Stimulated activated CD8-positive, alpha-beta memory T cell treated with anti-CD3 and anti-CD28 coated beads, Interleukin-15, amount 100 ng/mL, for 24 hours (primary cell): Measurements from ENCODE around the gene THADA.
"Not testable (repeated sequence)": the region's sequence is repeated elsewhere in the genome, so short reads cannot be mapped to it uniquely, and the experiment has no call there.

ENCODE experiments used
- DNase-seq: peaks from one replicate; pipeline ENCODE4 v3.0.0-alpha.2; 2020; ENCODE audit warnings: low read depth

Gene THADA

DNA sequence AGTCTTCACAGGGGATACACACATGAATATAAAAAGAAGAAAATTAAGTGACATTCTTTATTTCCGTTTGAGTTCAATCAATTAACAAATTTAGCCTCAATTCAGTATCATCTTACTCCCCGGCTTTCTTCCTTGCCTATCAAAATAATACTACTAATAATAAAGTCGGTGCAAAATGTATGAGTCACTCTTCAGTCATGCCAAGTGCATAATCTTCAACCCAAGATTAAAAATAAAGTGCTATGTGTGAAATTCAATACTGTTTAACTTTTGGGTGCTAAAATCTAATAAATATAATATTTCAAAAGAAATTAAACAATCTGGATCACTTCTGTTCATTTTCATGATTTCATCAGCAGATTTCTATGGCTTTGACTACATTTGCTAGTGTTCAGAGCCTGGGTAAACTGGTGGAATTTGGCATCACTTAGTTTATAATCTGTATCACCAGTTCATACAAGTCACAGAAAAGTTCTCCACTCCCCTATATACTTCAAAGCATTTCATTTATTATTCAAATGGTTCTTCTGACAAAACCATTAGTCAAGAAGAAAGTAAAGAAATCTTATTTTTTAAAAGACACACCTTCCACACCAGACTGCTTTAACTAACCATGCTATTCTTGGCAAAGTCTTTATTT, 183.6 kb downstream of the THADA start:
- DNase-seq, result no peak

DNA sequence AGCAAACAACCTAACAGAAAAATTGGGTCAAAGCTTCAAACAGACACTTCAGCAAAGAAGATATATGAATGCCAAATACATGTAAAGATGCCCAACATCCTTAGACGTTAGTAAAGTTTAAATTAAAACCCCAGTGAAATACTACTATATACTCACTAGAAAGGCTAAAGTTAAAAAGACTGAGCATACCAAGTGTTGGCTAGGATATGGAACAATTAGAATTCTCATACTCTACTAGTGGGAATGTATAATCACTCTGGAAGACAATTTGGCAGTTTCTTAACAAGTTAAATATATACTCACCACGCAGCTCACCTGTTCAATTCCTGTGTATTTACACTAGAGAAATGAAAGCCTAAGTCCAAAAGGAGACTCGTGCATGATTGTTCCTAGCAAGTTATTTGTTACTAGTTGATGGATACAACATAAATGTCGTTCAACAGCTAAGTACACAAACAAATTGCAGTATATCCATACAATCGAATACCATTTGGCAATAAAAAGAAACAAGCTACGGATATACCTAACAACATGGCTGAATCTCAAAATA, 185.7 kb downstream of the THADA start:
- DNase-seq, result no peak

DNA sequence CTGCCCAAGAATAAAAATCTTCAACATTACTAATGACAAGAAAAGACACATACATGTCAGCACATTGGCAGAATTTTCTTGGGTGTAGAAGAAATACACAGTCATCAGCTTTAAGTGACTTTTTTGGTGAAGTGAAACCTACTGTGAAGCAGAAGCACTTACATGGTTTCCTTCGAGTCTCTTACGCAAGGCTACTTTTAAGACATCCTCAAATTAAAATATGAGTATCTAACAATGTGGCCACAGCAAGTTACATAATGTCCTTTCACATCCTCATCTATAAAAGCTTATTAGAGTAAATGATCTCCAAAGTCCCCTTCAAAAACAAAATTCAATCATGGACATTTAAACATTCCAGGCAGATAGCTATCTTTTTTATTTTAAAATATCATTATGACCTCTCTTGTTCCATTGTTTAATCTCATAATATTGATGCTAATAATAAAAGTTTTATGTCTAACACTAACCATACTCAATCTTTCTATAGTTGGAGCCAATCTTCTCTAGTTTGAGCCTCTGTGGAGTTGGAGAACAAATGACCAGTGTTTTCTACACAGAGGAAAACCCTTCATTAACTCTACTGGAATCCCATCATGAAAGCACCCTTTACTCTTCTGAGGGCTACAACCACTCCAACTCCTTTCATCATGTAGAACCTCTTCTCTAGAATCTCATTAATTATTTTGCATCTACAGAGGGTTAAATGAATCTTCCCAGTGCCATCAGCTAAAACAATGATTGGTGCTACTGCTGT, 187.3 kb downstream of the THADA start:
- no peak for DNase-seq

DNA sequence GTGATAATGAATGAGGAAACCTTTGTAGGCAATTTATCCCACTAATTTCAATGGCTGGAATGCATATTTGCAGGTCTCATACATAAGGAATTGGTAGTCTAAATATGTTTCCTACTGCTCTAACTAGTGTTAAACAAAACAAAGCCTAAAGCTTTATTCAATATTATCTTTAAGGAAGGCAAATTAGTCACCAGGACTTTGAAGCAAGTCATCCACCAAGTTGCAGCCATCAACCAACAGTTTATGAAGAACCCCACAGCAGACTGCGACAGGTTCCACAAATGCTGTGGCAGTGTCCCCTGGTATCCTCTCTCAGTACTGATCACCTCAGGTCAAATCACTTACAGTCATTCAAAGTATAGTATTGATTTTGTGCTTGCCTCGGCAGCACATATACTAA, 187.9 kb downstream of the THADA start:
- DNase-seq, result no peak

DNA sequence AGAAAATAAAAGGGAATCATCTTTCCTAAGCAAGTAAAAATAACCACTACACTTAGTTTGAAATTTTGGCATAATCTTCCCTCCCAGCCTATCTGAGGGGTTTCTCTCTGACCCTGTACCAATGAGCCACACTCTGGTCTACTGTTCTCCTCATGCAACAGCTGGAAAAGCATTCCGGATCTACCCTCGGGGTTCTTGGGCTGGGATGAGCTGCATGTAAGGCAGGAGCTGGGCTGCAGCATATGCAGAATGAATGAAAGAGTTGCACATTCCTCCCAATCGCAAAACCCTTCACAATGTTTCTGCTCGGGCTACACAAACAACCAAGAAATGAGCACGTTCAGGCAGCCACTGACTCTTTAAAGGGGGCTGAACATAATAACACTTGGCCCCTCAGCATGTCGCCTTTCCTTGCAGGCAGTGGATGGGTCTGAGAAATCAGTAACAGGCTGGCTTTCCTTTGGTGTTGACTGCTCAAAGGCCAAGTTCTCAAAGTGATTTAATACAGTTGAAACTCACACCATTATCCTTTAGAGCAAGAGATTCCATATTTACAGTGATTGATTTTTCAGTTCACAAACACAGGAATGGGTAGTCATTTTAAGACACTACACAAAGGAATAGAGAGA, 189.1 kb downstream of the THADA start:
- no peak for DNase-seq

DNA sequence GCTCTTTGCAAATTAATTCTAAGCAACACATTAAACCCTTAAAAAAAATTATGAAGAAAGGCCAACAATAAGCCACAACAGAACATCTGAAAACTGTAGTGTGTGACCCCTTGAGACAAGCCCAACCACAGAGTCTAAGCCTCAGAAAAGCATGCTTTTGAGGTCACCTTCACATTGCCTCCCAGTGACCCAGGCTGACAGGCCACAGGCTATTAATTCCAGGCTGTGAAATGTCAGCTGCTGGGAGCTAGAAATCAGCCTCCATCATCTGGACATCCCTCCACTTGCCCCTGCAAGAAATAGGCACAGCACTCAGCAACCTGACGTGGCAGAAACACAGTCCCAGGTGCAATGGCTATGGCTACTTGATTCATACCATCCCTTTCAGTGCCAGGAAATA, 190.0 kb downstream of the THADA start:
- no peak for DNase-seq

DNA sequence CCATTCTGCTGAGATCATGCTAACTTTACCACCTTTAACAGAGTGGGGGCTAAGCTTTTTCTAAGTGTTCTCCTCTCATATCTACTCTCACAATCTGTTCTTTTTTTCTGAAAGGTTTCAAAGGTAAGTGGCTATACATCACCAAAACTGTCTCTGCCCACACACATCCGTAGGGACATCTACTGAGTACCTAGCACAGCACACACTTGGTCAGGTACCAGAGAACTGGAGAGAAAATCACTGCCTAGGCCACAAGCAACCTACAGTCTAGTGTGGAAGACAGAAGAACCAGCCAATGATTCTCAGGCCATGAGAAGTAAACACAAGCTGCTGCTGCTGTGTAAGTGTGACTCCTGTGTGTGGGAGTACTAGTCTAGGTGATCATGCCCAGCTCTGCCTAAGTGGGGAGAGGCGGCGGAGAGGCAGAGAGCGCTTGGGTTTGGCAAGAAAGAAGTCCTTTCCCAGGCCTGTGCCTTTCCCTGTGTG, 193.3 kb downstream of the THADA start:
- DNase-seq, result no peak

DNA sequence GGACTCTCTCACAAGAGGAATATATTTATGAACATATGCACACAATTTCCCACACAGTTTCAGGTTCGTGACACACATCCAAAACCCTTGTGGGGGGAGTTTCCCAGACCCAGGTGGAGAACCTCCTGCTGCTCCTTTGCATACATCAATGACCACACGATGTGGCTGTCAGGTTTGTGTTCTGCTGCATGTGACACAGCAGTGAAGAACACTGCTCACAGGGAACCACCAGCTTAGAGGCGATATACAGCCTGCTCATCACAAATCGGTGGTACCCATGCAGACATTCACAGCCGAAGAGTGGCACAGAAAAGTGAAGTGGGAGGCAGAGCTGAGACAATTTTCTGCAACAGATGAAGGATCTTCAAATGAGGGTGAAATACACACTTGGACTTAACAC, 193.8 kb downstream of the THADA start:
- DNase-seq, result no peak

DNA sequence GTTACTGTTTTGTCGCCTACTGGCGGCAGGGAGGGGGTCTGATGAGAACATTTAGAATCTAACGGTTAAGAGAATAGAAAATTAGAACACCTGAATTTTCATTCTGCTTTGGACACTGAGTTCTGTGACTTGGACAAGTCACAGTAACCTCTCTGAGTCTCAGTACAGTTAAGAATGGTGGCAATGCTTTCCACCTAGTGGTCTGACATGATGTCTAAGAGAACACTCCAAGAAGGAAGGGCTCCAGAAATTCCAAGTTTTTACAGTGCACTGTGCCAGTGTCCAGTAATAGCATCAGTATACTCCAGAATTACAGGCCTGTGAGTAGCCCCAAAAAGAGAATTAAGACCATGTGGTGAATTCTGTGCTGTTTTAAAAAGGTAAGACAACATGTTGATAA, 195.3 kb downstream of the THADA start:
- DNase-seq, result no peak

DNA sequence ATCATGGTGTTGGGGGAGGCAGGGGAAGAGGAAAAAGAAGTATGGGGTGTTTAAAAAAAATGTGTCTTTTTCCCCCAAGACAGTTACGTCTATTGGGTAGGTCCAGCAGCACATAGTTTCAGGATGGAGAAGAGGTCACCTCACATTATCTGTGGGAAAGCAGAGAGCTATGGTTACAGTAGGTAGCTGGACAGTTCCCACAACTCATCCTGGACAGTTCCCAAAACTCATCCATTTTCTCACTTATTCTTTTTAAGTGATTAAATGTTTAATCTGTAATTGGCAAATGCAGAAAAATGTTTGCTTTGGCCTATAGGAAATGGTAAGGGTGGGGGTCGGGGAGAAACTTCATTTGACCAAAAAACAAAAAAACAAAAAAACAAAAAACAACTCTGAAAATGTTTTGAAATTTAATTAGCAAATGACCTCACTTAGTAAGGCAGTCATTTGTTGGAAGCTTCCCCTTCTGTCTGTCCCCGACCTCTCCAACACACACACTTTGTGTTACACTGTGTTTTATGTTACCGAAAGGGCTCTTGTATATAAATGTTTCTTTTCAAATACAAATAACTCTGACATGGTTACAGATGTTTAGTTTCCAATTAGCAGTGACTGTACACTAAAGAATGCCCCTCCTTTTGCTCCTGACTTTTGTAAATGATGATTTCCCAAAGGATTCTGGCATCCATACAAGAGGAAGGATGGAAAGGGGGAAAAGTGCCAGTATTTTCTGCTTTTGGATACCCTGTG, 196.1 kb downstream of the THADA start:
- DNase-seq, result no peak

DNA sequence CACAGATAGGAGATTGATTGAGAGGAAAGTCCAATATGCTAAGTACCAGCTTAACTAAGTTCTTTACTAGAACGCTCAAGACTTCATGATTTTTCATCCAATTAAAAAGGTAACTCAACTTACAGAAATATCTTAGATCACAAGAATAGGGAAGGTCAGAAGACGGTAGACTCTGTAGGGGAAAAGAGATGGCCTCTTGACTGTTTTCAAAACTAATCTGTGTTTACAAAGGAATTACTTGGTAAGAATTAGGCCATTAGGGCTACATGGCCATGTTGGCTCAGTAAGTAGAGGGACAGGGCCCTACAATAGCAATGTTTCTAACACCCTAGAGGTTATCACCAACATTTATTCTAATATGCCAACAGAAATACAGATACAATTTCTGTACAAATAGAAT, 196.7 kb downstream of the THADA start:
- no peak for DNase-seq

DNA sequence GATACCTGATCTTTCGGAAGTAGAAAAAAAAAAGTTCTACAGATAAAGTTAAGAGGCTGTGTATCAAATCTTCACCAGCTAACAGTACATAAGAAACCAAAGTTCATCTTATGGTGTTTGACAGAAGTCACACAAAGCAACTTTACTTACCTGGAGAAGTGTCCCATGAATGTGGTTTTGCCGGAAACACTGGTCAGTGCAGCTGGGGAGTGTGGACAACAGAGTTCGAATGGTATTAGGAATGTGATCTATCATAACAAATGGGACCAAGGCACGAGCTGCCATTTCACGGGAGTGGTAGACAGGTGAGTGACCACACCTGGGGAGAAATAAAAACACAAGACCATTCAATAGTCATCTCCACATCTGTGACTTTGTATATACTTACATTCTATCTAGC, 198.0 kb downstream of the THADA start:
- no peak for DNase-seq

DNA sequence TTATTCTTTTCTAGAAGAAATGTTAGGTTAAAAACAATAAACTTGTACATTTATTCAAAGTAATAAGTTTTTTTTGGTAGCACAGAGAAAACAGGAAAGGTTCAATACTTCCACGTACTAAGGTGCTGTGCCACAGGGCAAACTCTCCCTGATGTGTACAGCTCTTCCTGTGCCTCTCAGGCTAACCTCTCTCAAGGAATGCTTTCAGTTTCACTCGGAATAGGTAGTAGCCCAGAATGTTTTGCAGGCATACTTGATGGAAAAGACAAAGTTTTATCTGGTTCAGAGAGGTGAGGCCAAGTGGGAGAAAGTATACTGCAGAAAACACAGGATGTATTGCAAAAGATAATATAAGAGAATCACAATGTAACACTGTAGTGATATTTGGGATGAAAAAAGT, 198.4 kb downstream of the THADA start:
- DNase-seq, result no peak

DNA sequence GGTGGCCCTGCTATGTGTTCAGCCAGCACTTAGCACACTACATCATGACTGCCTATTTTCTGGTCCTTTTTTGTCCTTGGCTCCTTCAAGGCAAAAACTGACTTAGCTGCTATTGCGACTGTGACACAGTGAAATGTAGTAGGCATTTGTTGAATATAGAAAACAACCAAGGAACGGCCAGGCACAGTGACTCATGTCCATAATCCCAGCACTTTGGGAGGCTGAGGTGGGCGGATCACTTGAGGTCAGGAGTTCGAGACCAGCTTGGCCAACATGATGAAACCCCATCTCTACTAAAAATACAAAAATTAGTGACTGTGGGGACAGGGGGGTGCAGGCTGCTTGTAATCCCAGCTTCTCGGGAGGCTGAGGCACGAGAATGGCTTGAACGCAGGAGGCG, 199.5 kb downstream of the THADA start:
- DNase-seq, result not testable (repeated sequence)

DNA sequence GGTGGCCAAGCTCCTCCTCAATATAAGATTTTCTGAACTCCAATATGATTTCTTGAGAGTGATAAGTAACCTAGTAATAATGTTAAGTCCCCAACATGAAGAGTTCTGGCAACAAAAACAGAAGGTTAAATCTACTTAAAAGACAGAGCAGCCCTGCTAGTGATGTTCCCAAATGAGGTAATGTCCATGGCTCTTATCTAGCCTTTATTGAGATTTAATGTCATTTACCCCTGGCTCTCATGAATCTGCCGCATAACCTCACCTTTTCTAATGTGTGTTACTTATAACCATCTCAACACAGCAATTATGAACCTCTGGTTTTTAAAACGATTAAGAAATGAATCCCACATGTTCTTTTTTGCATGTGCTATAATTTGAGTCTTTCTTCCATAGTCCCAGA, 201.9 kb downstream of the THADA start:
- no peak for DNase-seq

DNA sequence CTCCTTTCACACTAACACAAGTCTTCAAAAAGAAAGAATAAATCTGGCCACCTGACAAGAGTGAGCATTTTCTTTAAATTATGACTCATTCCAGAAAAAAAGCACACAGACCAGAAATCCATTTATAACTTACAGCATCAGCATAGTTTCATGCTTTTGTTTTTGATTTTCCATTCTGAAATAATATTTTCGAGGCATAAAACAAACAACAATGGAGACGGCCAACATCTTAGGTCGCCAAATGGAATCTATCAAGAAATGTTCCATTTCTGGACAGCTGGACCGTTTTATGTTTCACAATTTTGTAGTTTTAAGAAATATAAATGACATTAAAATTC, 204.0 kb downstream of the THADA start:
- DNase-seq, result no peak

DNA sequence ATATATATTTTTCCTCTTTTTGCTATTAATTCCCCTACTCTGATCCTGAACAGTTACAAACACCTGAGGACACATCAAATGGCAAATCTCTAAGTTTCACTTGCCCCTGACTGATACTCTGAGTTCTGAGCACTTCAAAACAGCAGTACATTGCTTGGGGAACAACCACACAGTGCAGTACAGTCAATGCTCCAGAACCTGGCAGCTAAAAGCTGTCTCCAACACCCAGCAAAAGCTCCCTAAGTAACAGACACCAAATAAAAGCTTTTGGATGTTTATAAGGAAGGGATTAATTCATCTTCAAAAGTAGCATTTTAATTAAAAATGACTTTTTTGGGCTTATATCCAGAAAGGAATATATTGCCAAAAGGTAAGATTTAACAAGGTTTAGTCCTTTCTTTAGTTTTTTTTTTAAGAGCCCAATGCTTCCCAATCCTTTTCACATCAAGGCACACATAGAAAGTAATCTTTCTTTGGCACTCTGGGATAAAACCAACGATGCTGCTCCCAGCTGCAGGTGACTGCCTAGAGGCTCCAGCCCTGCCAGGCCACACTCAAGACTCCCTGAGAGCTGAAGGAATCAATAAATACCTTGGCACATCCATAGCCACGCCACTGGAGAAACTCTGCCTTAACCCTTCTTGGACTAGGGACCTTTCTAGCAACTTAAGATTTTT, 204.5 kb downstream of the THADA start:
- no peak for DNase-seq

DNA sequence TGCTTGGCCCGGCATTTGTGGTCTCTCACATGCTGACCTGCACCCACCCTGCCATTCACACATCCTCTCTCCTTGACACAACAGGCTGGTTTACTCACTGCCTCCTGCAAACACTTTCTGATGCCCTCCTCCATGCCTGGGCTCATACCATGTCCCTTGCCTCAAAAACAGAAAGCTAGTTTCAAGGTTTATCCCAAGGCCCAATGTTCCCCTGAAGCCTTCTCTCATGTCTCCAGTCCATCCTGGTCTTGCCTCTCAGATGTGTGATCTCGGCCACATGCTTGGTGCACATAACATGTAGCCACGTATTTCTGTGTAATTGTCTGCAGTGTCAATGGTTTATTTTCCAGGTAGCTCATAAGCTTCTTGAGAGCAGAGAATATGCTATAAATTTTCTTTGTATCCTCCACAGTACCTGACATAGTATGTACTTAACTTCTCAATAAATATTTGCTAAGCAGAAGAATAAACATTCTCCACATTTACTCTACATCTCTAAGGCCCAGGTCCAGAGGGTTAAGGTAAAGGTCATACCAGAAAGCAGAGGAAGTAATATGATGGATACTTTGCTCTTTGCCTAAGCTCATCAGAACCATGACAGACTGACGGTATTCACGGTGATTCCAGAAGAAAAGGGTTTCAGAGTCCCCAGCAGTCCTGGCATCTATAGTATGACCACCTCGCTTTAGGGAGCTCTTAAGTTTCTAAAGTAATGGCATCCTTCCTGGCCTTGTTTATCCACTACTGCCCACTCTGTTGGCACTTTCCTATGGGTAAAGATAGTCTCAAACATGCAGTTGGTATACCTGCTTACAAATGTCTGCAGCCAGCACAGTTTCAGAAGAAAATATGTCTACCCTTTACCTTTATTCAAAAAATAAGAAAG, 206.0 kb downstream of the THADA start:
- no peak for DNase-seq

DNA sequence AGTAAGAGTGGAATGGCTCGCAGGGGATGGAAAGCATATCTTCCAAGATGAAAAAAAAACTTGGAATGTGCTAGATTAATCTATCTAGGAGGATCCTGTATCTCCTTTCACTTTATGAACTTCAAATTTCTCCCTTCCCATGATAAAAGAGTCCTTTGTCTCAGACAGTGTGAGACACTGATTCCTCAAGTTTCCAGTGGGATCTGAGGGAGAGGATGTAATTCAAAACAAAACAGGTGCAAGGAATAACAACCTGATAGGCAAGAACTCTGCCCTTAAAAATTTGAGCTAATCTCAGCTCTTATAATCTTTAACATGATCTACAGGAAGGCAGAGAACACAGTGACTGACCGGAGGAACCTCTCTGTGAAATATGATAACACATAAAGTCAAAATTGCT, 207.5 kb downstream of the THADA start:
- no peak for DNase-seq

DNA sequence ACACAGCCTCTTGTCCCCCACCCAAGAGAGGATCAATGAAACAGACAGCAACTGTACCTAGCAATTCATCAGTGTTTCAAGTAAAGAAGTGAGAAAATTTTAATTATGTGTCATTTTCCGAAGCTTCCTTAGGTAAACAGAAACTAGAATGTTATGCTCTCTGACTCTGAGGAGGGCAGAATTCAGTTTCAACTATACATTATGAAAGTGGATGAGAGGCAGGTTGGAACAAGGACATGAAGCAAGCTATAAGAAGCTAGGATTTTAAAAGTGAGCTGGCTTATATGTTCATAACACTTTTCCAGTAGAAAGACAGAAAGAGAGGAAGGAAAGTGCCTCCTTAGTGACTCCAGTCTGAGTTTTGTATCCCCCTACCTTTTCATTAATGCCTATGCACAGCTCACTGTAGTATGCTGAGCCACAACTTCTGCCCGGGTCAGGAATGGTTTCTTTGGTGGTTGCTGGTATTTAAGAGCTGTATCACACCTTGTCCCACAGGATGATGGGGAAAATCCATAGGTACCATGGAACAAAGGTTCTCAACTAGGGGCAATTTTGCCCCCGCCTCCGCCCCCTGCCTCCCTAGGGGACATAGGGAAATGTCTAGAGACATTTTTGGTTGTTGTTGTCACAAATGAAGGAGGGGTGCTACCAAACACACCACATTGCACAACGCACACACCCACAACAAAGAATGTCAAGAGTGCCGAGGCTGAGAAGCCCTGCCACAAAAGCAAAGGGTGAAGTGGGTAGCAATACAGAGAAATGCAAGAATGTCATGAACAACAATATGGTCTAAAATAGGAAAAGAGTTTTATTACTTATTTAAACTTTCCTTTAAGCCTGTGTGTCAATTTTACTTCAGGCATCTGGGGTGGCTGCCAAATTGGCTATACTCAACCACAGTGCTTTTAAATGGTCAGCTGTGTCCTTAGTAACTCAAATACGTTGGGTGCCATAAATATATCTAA, 208.5 kb downstream of the THADA start:
- no peak for DNase-seq
